ENCODE results near the gene PRR18. TPM values are rescaled to one million over a fixed set of nuclear protein-coding genes. Genes with fewer than 3 reads are reported as not detected.

The PRR18 gene
- total and polyA plus RNA-seq, 9 of the 15 experiments (the other 6 are each of a cell fraction or from before 2014, with no cell fraction given): not detected

DNA sequence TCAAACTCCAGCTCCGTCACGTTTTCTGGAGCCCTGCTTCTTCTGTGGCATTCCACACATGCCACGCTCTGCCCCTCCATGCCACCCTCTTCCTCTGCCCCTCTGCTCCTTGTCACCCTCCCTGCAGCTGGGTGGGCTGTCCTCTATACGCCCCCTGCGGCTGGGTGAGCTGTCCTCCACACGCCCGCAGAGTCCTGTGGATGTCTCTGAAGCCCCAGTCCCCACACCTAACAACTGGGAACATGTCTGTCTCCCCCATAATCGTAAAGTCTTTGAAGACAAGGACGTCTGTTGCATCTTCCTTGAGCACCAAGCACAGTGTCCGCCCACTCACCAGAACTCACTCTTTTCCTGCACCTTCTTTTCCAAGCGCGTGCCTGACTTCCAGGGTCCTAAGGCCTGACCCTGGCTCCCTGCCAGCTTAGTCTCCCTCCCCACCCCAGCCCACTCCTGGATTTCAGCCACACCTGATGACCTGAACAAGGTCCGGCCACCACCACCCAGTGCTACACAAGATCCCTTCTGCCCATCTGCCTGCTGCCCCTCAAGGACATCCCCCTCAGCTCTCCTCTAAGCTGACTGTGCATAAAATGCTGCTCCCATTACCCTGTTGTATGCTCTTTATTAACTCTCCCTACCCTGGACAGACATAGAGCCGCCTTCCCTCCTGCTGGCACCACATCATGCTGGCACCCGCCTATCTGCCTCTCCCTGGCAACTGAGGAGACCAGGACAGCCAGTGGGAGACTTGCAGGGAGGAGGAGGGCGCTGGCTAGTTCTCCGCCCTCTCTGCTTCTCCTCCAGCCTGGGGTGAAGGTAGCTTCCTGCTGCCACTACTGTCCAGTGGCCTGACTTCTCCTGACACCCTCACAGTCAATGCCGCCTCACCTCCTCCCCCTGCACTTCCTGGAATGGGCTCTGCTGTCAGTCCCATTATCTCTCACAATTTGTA is 10.7 kb upstream of the PRR18 start (continued):
- TF ChIP-seq MAFF (IDR thresholded peaks at IDR 0.05; ENCODE audit: low read length): peak; percentile 12; the same call in 1 of the 2 replicates
- TF ChIP-seq, protein P1, sequence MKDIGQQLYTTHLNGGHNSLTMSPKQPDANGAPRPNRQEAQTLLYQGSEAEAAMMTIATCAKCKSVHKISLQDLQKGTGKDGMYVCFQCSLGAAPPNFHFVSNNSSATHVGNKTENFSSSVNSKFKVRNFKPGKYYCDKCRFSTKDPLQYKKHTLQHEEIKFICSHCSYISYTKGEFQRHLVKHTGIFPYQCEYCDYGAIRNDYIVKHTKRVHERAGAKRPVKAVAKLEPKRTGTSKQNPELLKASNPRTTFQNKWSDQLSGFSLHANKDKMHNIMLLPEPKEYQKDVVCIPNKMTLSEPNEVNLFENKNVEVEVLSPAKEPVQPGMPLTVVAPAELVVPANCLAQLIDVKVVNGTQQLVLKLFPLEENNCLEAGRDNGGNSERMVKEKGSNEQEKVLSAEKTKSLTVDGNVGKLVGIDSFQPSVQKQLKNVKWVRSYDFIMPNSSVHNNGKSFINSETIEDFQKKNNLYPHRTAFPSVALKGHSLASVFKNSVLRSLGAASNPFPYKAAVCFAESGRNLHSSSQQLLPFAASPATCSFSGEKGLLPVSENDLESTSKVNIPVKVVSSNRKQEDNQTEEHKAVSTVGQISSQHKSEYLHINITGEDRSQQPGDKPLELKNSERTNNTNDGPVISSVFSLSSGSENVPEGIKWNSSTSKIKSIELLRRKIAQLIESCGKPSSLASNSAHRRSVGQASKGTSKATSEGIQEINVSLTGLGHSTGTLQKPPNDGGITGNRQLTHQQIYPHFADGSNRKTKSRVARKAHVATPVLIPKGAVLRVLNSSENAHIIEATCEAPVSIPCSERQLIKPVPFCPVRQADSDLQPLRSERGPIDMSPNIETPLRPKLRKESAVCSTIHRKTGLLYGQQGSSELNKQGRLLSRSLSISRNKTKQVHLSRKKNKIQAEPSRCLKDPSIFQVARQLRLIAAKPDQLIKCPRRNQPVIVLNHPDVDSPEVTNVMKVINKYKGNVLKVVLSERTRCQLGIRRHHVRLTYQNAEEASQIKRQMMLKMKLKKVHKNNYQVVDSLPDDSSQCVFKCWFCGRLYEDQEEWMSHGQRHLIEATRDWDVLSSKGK (CRISPR knock-in tag; IDR thresholded peaks at IDR 0.05): 0 out of 2 replicates have a peak, but pooled peaks have one; percentile 29
- peak; percentile 50 for TF ChIP-seq POLR2G (IDR thresholded peaks at IDR 0.05; ENCODE audit: low read depth, low read length)
- TF ChIP-seq, protein P2, sequence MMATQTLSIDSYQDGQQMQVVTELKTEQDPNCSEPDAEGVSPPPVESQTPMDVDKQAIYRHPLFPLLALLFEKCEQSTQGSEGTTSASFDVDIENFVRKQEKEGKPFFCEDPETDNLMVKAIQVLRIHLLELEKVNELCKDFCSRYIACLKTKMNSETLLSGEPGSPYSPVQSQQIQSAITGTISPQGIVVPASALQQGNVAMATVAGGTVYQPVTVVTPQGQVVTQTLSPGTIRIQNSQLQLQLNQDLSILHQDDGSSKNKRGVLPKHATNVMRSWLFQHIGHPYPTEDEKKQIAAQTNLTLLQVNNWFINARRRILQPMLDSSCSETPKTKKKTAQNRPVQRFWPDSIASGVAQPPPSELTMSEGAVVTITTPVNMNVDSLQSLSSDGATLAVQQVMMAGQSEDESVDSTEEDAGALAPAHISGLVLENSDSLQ (IDR thresholded peaks at IDR 0.05): peak; percentile 77
- TF ChIP-seq, protein P3, sequence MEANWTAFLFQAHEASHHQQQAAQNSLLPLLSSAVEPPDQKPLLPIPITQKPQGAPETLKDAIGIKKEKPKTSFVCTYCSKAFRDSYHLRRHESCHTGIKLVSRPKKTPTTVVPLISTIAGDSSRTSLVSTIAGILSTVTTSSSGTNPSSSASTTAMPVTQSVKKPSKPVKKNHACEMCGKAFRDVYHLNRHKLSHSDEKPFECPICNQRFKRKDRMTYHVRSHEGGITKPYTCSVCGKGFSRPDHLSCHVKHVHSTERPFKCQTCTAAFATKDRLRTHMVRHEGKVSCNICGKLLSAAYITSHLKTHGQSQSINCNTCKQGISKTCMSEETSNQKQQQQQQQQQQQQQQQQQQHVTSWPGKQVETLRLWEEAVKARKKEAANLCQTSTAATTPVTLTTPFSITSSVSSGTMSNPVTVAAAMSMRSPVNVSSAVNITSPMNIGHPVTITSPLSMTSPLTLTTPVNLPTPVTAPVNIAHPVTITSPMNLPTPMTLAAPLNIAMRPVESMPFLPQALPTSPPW (CRISPR knock-in tag; IDR thresholded peaks at IDR 0.05): peak; percentile 43; the same call in 1 of the 2 replicates
- TF ChIP-seq, protein P4, sequence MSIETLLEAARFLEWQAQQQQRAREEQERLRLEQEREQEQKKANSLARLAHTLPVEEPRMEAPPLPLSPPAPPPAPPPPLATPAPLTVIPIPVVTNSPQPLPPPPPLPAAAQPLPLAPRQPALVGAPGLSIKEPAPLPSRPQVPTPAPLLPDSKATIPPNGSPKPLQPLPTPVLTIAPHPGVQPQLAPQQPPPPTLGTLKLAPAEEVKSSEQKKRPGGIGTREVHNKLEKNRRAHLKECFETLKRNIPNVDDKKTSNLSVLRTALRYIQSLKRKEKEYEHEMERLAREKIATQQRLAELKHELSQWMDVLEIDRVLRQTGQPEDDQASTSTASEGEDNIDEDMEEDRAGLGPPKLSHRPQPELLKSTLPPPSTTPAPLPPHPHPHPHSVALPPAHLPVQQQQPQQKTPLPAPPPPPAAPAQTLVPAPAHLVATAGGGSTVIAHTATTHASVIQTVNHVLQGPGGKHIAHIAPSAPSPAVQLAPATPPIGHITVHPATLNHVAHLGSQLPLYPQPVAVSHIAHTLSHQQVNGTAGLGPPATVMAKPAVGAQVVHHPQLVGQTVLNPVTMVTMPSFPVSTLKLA (conservative IDR thresholded peaks at IDR 0.05): no peak
- 0 out of 2 replicates have a peak, but pooled peaks have one; percentile 25 for TF ChIP-seq ARID1B (IDR thresholded peaks at IDR 0.05)
- 0 out of 2 replicates have a peak, but pooled peaks have one; percentile 12 for TF ChIP-seq MAFK (IDR thresholded peaks at IDR 0.05; ENCODE audit: low read length)
- peak; percentile 95 for TF ChIP-seq NFIC (IDR thresholded peaks at IDR 0.05)
- TF ChIP-seq C11orf30 (IDR thresholded peaks at IDR 0.05; ENCODE audit: low read depth): peak; percentile 82
- no peak for TF ChIP-seq CREBBP (IDR thresholded peaks at IDR 0.05; ENCODE audit: low read depth, low read length)
- TF ChIP-seq RHOXF2B (CRISPR knock-in tag; conservative IDR thresholded peaks at IDR 0.05): 0 out of 2 replicates have a peak, but pooled peaks have one; percentile 4
- TF ChIP-seq ZNF253 (CRISPR knock-in tag; conservative IDR thresholded peaks at IDR 0.05): 0 out of 2 replicates have a peak, but pooled peaks have one; percentile 10

Data from K562 (cell line).